HG03135 (cell line): Measurements from ENCODE around the gene IL18R1.
"Not testable (repeated sequence)": the region's sequence is repeated elsewhere in the genome, so short reads cannot be mapped to it uniquely, and the experiment has no call there.

ENCODE experiments used
- ATAC-seq: cut with Tn5 transposase; IDR thresholded peaks from one replicate; pipeline ENCODE4 v1.9.1; 2021; ENCODE audit warnings: mild to moderate bottlenecking, moderate library complexity; ENCODE audit not compliant: unreplicated experiment

The IL18R1 gene, protein sequence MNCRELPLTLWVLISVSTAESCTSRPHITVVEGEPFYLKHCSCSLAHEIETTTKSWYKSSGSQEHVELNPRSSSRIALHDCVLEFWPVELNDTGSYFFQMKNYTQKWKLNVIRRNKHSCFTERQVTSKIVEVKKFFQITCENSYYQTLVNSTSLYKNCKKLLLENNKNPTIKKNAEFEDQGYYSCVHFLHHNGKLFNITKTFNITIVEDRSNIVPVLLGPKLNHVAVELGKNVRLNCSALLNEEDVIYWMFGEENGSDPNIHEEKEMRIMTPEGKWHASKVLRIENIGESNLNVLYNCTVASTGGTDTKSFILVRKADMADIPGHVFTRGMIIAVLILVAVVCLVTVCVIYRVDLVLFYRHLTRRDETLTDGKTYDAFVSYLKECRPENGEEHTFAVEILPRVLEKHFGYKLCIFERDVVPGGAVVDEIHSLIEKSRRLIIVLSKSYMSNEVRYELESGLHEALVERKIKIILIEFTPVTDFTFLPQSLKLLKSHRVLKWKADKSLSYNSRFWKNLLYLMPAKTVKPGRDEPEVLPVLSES

DNA sequence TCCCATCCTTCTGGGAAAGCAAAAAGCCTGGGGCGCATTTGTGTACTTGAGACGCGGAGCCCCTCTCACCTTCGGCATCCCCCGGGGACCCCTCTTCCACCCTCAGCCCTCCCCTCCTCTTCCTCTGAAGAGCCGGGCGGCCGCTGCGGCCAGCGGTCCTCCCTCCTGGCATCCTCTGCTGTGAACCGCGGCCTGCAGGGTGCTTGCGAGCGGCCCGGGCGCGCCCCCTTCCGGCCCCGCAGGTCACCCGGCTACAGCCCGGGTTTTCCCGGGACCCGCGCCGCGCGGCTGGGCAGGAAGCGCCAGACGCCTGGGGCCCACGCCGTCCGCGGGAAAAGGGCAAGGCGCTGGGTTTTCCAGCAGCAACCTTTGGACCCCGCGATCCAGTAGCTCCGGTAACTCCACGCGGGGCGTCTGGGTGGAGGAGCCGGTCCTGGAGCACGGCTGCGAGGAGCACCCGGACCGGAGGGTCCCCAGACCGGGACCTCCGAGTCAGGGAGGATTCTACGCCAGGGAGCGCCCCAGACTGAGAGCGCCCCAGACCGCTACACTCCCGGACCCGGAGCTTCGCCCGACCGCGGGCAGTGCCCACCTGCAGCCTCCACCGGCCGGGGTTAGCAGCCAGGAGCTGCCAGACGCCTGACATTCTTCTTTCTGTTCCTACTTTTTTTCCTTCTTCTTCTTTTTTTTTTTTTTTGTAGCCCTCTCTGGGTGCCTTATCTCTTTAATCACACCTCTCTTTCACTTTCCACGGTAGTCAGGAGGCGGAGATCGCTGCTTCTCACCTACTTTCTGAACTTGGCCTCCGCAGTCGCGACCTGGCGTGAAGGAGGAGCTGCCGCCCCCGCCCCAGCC, at the start of gene IL18R1:
Gene IL18R1, plus strand, starts transcription at position 271 of the 855 bp plus-strand sequence. CDS start 6,865 bp downstream, outside the sequence.
- peak; percentile 84 for ATAC-seq

DNA sequence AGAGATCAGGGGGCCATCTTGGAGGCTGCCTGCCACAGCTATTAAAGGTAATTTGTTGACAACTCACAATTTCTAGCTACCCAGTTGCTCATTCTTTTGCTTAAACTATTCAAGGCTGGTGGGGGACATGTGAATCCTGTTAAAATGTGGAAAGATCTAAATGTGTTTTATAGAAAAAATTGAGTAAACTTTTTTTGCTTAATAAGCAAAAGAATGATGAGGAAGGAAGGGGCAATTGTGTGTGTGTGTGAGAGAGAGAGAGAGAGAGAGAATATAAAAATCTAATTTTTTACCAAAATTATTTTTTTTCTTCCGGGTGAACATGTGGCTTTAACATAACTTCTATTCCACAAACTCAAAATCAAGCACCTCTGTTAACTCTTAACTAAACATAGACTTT, 49.5 kb upstream of the IL18R1 start:
- ATAC-seq, result no peak

DNA sequence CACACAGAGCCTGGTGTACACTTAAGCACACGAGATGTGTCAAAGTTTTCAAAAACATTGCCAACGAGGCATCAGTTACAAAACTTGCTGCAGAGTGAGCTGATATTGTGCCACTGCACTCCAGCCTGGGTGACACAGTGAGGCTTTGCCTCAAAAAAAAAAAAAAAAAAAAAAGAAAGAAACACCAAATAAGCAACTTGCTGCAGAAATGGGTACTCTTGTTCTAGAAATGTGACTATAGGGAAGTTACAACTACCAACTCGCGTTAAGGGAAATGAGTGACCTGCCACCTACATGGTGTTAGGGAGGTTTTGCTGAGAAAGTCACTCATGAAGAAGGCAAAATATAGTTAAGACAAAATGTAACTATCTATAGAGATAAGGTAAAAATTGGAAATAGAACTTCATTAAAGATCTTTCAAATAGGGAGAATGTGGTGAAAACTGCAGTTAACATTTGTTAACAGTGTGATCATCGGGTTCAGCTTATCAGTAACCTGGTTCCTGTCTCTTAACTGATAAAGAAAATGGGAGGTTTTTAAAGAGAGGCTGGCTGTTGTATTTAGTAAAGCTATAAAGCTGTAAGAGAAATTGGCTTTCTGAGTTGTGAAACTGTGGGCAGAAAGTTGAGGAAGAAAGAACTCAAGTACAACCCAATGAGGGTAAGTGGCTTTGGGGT, 44.5 kb upstream of the IL18R1 start, which contains the start of gene IL1RL1:
Gene IL1RL1, plus strand, starts transcription at position 600 of the 677 bp plus-strand sequence. CDS start 26,702 bp downstream, outside the sequence.
- ATAC-seq, result no peak

DNA sequence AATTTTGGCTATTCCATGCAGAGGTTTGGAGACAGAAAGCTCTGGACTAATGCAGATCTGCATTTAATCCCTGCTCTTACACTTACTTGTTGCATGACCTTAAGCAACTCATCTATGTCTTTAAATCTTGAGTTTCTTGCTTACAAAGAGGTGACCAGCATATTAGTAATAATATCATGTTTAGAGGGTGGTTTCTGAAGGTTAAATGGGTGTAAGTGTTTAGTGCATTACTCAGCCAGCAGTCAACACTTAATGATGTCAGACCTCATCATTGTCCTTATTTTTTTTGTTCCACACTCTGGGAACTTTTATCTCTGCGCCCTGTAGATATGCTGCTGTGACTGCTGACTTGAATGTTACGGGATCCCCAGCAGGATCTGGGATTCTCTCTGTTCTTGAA, 42.6 kb upstream of the IL18R1 start:
- no peak for ATAC-seq

DNA sequence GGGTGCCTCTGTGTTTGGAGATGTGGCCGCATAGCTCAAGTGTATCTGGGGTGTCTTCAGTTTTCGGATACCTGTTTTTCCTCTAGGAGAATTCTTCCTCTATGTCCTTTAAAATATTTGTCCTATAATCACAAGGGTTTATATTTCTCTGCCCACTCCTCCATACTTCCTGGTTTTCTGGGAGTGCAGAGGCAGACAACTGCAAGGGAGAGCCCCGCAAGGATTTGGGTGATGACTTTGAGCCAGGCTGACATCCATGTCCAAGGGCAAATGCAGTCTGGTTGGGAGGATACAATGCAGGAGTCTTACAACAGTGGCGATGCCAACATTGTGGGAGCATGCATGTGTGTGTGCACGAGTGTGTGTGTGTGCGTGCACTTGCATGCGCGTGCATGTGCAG, 42.1 kb upstream of the IL18R1 start:
- ATAC-seq, result no peak

DNA sequence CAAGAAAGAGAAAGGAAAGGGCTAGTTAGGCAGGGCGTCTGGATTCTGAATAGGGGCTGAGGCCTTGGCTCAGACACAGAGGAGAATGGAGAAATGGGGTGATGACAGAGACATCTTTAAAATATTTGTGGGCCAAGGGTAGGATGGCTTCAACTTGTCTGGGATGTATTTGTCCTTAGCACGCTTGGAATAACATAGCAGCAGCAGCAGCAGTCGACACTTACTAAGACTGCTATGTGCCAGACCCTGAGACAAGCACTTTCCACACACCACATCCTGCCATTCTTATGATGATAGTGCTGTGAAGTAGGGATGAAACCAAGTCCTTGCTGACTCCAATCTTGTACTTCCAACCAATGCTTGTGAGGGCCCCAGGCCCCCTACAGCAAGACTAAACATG, 41.6 kb upstream of the IL18R1 start:
- no peak for ATAC-seq

DNA sequence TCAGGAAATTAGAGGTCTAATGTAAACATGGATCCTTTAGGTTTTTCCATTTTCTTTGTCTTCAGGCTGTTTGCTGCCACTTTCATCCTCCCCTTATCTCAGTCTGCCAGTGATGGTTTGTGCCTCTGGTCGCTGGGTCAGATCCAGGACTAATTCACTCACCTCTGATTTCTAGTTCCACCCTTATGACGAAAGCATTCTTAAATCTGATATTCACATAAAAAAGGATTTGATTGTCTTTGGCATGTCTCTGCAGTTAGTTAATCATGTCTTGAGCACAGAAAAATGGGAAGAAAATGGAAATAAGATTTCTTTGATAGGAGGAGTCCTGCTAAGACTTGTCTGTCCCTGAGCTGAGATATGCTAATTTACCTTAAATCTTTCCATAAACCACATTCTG, 39.7 kb upstream of the IL18R1 start:
- no peak for ATAC-seq

DNA sequence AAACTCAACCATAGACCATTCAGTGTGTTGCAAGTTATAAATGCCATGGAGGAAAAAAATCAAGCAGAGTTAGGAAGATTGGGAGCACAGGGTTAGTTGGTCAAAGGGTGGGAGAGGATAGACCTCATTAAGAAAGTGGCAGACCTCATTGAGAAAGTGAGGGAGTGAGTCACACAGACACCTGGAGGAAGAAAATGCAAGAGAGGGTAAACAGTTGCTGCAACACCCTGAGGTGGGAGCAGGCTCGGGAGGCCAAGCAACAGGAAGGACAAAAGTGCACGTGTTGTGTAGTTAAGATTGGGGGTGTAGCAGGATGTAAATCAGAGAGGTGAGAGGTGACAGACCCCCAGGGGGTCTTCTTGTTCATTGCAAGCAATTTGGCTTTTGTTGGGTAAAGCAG, 37.9 kb upstream of the IL18R1 start:
- ATAC-seq, result no peak

DNA sequence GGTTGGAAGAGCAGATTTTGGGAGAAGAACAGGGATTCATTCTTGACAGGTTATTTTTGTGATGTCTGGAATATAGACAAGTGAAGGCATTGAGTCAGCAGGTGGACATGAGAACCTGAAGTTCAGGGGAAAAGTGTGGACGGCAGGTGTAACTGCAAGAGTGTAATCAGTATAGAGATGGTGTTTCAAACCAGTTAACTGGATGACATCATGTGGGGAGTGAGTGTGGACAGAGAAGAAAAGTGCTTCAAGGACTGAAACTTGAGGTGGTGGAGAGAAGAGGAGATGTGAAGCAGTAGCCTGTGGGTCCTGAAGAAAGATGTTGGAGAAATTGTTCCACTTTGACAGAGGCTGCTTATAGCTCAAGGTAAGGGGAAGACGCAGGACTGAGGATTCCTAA, 37.2 kb upstream of the IL18R1 start:
- no peak for ATAC-seq

DNA sequence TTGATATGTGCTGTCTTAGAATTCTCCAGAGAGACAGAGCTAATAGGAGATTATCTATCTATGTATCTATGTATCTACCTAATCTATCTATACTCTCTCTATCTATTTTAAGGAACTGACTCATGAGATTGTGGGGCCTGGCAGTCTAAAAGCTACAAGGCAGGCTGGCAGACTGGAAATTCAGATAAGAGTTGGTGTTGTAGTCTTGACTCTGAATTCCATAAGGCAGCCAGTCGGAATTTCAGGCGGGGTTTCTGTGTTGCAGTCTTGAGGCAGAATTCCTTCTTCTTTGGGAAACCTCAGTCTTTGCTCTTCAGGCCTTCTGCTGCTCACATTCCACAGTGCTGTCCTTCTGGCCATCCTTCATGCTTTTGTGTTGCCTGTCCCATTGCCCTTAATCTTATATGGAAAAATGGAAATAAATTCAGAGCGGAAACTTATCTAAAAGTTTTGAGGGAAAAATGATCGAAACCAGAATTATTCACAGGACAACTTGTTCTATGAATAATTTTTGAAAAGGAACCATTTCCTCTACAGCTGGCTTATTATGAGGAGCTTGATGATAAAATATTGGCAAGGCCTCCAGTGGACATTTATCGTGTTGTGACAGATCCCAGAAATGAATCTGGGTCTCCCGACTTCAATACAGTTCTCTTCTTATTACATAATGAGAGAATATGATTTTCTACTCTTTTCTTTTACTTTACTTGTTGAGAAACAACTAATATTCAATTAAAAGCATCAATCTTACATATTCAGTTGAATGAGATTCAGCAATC, 33.5 kb upstream of the IL18R1 start:
- ATAC-seq, result no peak

DNA sequence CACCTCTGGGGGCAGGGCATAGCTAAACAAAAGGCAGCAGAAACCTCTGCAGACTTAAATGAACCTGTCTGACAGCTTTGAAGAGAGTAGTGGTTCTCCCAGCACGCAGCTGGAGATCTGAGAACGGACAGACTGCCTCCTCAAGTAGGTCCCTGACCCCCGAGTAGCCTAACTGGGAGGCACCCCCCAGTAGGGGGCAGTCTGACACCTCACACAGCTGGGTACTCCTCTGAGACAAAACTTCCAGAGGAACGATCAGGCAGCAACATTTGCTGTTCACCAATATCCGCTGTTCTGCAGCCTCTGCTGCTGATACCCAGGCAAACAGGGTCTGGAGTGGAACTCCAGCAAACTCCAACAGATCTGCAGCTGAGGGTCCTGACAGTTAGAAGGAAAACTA, 30.7 kb upstream of the IL18R1 start:
- not testable (repeated sequence) for ATAC-seq

DNA sequence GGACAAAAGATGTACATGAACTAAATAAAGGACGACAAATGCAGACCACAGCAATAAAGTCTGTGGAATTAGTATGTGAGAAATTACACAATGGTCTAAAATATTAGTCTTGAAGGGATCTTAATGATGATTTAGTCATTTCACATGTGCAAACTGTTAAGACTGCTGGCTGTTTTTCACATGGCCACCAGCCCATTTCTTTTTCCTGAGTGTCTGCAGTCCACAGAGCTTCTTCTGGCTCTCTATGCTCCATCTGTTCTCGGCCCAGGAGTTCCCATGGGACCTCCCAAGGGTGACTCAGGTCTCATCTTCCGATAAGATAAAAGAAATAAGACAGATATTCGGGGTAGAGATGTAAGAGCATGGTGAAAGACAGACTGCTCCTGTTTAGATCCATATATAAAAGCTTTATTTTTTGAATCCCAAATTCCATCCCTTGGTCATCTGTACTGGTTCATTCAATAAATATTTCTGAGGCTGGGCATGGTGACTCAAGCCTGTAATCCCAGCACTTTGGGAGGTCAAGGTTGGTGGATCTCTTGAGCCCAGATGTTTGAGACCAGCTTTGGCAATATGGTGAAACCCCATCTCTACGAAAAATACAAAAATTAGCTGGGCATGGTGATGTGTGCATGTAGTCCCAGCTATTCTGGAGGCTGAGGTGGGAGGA, 24.1 kb upstream of the IL18R1 start:
- ATAC-seq, result no peak

DNA sequence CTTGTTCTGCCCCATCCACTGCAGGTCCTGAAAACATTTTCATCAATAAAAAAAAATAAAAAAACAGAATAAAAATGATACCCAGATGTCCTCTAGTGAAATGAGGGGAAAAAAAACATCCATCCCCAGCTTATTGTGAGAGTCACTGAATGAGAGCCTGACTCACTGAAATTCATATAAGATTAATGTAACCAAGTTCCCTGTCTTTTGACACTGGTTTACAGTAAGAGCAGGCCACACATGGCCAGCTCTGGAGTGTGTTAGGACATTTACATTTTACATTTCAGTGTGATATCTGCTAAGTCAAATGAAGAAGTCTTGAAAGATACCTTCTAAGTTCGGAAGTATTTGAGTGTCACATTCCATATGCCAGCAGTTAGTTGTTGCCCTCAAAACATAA, 21.1 kb upstream of the IL18R1 start:
- no peak for ATAC-seq

DNA sequence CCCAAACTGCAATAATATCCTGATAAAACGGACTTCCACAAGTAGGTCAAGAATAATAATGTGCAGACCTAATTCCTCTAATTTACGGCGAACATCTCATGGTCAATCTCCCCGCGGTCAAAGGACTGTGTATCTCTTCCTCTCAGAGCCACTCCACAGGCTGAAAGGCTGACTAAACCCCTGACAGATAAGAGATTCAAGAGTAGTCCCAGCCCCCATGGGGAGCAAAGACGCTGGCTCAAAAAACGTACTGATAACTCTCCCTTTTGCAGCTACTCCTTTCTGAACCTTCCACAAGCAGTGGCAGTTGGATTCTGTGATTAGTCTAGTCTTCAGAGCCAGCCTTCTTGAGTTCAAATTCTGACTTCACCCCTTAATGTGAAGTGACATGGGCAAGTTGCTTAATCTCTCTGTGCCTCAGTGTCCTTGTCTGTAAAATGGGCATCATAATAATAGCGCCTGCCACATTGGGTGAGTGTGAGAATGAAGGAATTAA, 19.7 kb upstream of the IL18R1 start:
- no peak for ATAC-seq

DNA sequence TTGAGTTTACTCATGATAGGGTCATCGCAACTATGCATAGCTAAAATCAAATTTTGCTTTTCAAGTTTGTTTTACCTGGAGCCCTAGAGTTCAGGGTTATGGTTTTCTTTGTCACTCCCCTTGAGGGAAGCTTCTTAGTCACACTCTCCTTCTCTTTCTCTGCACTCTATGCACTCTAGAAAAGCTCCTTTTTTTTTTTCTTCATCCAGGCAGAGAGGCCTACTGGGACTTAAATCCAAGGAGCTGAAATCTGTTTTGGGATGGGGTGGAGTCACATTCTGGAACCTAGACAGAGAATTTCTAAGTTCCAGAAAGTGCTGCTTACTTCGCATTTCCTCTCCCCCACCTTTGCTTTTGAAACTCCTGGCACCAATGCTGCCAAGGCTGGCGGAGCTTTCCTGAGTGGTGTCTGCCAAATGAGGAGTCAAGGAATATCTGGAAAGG, 19.1 kb upstream of the IL18R1 start:
- no peak for ATAC-seq

DNA sequence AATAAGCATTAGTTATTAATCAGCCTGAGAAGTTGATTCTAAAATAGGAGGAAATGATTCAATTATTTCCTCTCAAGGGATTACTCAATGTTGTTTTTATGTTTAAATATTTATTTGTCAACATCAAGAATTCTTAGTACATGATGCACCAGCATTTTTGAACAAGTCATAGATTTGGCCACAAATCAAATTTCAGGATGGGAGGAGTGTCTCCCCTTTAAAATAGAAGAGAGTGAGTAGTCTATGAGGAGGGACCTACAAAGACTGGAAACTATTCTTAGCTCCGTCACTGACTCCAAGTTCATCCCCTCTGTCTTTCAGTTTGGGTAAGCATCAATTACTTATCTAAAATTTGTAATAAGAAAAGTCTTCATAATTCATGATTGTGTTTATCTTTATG, 18.6 kb upstream of the IL18R1 start:
- ATAC-seq, result no peak

DNA sequence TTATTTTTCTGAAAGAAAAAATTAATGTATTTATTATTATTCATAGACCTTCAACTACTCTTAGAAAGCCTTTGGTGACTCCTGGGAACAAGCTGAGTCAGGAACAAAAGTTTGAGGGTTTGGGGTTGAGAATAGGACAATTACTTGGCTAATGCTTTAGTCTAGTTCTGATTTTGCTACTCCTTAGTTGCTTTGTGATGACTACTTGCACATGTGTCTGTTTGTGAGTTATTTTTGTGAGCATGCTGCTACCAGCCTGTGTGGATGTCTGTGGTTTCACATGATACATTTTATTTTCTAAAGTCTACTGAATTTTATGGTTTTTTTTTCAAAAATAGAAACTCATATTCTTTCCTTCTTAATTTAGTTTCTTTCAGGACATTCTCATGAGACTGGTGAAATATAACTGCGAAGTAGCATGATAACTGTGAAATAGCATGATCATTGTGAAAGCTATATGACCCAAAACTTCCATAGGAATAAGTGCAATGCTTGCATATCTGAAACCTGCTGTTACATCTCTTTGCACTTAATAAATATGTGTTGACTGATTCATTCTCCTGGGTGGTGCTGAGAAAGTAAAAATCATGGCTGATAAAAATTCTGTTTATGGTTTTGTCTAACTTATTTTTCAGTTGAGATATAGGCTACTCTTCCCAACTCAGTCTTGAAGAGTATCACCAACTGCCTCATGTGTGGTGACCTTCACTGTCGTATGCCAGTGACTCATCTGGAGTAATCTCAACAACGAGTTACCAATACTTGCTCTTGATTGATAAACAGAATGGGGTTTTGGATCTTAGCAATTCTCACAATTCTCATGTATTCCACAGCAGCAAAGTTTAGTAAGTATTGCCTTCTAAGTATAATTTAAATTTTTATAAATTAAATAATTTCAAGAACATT, 17.9 kb upstream of the IL18R1 start:
- ATAC-seq, result no peak

DNA sequence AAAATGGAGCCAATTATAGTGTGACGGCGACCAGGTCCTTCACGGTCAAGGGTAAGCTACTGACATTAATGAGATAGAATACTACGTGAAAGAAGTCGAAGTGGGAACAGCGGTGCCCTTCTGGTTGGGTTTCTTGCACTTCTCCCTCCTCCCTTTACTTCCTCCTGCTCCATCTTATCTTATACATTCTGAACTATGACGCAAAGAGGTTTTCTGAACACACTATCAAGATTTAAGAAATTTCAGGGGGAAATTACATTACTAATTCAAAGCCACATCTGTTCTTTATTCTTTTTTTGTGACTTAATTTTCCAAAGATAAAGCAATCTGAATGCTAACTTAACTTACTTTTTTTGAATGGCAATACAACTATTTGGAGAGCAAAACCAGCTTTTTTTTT, 14.8 kb upstream of the IL18R1 start:
- no peak for ATAC-seq

DNA sequence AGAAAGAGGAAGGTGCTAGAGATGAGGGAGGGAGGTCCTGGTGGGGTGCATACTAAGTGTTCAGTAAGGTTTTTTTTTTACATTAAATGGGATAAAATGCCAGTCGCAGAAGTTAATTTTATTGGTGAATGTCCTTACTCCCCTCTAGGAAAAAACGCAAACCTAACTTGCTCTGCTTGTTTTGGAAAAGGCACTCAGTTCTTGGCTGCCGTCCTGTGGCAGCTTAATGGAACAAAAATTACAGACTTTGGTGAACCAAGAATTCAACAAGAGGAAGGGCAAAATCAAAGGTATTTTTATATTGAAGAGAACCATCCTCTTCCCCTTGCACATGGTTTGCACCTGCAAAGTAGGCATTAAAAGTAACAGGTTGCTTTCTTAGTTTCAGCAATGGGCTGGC, 12.7 kb upstream of the IL18R1 start:
- no peak for ATAC-seq
